GM10266 (cell line): ENCODE measurements around the gene FSTL4.

Experiments used
- DNase-seq: peaks from one replicate; pipeline ENCODE4 v3.0.0; 2012; ENCODE audit errors: extremely low spot score
- TF ChIP-seq, protein P1 (sequence below): IDR thresholded peaks from 2 replicates; pipeline ENCODE4 v1.5.1; 2012; ENCODE audit warnings: mild to moderate bottlenecking, low read depth; ENCODE audit not compliant: control insufficient read depth, insufficient read depth; ENCODE audit errors: missing control alignments

FSTL4 gene

GRCh38 chr5:133147815-133148567 is 464.4 kb downstream of the FSTL4 start:
- DNase-seq = no peak
- TF ChIP-seq, protein P1, sequence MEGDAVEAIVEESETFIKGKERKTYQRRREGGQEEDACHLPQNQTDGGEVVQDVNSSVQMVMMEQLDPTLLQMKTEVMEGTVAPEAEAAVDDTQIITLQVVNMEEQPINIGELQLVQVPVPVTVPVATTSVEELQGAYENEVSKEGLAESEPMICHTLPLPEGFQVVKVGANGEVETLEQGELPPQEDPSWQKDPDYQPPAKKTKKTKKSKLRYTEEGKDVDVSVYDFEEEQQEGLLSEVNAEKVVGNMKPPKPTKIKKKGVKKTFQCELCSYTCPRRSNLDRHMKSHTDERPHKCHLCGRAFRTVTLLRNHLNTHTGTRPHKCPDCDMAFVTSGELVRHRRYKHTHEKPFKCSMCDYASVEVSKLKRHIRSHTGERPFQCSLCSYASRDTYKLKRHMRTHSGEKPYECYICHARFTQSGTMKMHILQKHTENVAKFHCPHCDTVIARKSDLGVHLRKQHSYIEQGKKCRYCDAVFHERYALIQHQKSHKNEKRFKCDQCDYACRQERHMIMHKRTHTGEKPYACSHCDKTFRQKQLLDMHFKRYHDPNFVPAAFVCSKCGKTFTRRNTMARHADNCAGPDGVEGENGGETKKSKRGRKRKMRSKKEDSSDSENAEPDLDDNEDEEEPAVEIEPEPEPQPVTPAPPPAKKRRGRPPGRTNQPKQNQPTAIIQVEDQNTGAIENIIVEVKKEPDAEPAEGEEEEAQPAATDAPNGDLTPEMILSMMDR = no peak

GRCh38 chr5:133147411-133147810 is 464.9 kb downstream of the FSTL4 start:
- TF ChIP-seq, protein P1 = no peak
- no peak for DNase-seq
